OCI-LY7 (cell line): Measurements from ENCODE around the gene BTRC. TPM values are rescaled to one million over a fixed set of nuclear protein-coding genes. Genes with fewer than 3 reads are reported as not detected.

Source experiments
- Bru-seq: library from RNA; stranded (reverse); fragments of 400-500 nt; gene quantifications from one replicate; lab custom pipeline; 2021; lab: Mats Ljungman, UMichigan
- BruChase-seq, 2 experiments: library from RNA; stranded (reverse); fragments of 400-500 nt; gene quantifications; one replicate each; lab custom pipeline; 2021; lab: Mats Ljungman, UMichigan
- BruUV-seq: library from RNA; stranded (reverse); fragments of 400-500 nt; replicated peaks from 2 replicates; lab custom pipeline; 2021; lab: Mats Ljungman, UMichigan
- CTCF ChIA-PET: fragments of 300-600 bp; sonication (Branson Sonifier 250); formaldehyde crosslinking; loops from one replicate; lab custom pipeline; 2022; ENCODE audit warnings: antibody characterized with exemption; ENCODE audit not compliant: unreplicated experiment; lab: Charles Lee
- POLR2A ChIA-PET: fragments of 300-600 bp; sonication (Branson Sonifier 250); formaldehyde crosslinking; loops from one replicate; lab custom pipeline; 2022; ENCODE audit warnings: antibody characterized with exemption; lab: Charles Lee
- DNase-seq: peaks from one replicate; pipeline ENCODE4 v3.0.0-alpha.2; 2015; ENCODE audit warnings: low spot score
- H2AFZ ChIP-seq: fragments of 200-600 bp; sonication (generic), shearing (Covaris generic); 2 replicates; pipeline ENCODE4 v1.6.1; 2014; ENCODE audit warnings: mild to moderate bottlenecking, antibody characterized with exemption, low read length, moderate library complexity
- H3K27ac ChIP-seq: fragments of 200-600 bp; sonication (generic); 2 replicates; pipeline ENCODE4 v1.5.1; 2014; ENCODE audit warnings: mixed run types, low read depth, mild to moderate bottlenecking, moderate library complexity, low read length, inconsistent platforms; ENCODE audit not compliant: poor library complexity, severe bottlenecking
- H3K36me3 ChIP-seq: fragments of 200-600 bp; sonication (generic); 2 replicates; pipeline ENCODE4 v1.6.1; 2014; ENCODE audit warnings: mild to moderate bottlenecking, antibody characterized with exemption, low read length, moderate library complexity, mixed read lengths; ENCODE audit not compliant: insufficient read depth
- H3K4me1 ChIP-seq: fragments of 200-600 bp; sonication (generic); 2 replicates; pipeline ENCODE4 v1.5.1; 2014; ENCODE audit warnings: mild to moderate bottlenecking, low read length; ENCODE audit not compliant: insufficient read depth, poor library complexity, severe bottlenecking
- H3K4me2 ChIP-seq: fragments of 200-600 bp; sonication (generic); 2 replicates; pipeline ENCODE4 v1.6.1; 2014; ENCODE audit warnings: mild to moderate bottlenecking, low read length
- H3K4me3 ChIP-seq: fragments of 200-600 bp; sonication (generic); 2 replicates; pipeline ENCODE4 v1.5.1; 2014; ENCODE audit warnings: mild to moderate bottlenecking, low read depth, low read length; ENCODE audit not compliant: poor library complexity, severe bottlenecking
- H3K79me2 ChIP-seq: fragments of 200-600 bp; sonication (generic); 2 replicates; pipeline ENCODE4 v1.6.1; 2016; ENCODE audit warnings: low read depth, mild to moderate bottlenecking, low read length, moderate library complexity, mixed read lengths; ENCODE audit not compliant: insufficient read depth
- H3K9me2 ChIP-seq: fragments of 200-600 bp; sonication (generic); 2 replicates; pipeline ENCODE4 v1.6.1; 2016; ENCODE audit warnings: mild to moderate bottlenecking, low read length, mixed read lengths; ENCODE audit not compliant: insufficient read depth
- H3K9me3 ChIP-seq: fragments of 200-600 bp; sonication (generic); 2 replicates; pipeline ENCODE4 v1.6.1; 2014; ENCODE audit warnings: mild to moderate bottlenecking, mixed run types, low read length, mixed read lengths
- H4K20me1 ChIP-seq: fragments of 200-600 bp; sonication (generic); 2 replicates; pipeline ENCODE4 v1.6.1; 2014; ENCODE audit warnings: mild to moderate bottlenecking, antibody characterized with exemption, low read length, moderate library complexity, mixed read lengths; ENCODE audit not compliant: insufficient read depth
- CTCF ChIP-seq: fragments of 200-600 bp; sonication (generic); conservative IDR thresholded peaks from 2 replicates; pipeline ENCODE4 v1.5.1; 2014; ENCODE audit warnings: mild to moderate bottlenecking, antibody characterized with exemption, low read length, moderate library complexity, mixed read lengths
- EZH2phosphoT487 ChIP-seq: fragments of 200-600 bp; sonication (generic); IDR thresholded peaks from 2 replicates; pipeline ENCODE4 v1.6.1; 2018; ENCODE audit warnings: low read depth, borderline replicate concordance, mild to moderate bottlenecking, mixed run types, antibody characterized with exemption, low read length, moderate library complexity, mixed read lengths
- intact Hi-C: fragments of 100-400 bp; cut with micrococcal nuclease; formaldehyde crosslinking; loops from one replicate; pipeline ENCODE4 v1.10.0; 2022; ENCODE audit not compliant: unreplicated experiment
- long read RNA-seq: library from polyadenylated mRNA; stranded (forward); transcript quantifications from one replicate; pipeline ENCODE4 v2.0.0, GENCODE V29; 2022
- total RNA-seq, 2 experiments: library from RNA; depleted of rRNA in 1 of 2; stranded (reverse); fragments of >200 nt in 1 of 2; shearing (Covaris generic) in 1 of 2; gene quantifications; 2 replicates each; pipeline ENCODE4 v1.2.3, GENCODE V29; 2014 to 2022

Gene BTRC
- total RNA-seq (2014; rRNA removed; shearing (Covaris generic)) (6.1 and 7.3 TPM in 2 replicates), total RNA-seq (2022) (17.2 and 17.8 TPM in 2 replicates), Bru-seq, nascent RNA (percentile 68 among the genes with signal in this experiment), BruChase-seq, experiment 1, labeled RNA remaining after a 6-hour chase (percentile 68 among the genes with signal in this experiment), BruChase-seq, experiment 2, labeled RNA remaining after a 2-hour chase (percentile 66 among the genes with signal in this experiment)
- long read RNA-seq, full-length matches to known transcripts = 20 of 26 reads
- long read RNA-seq, partial matches to known transcripts = 0 of 26 reads
- long read RNA-seq, other reads (novel, unspliced or antisense) = 6 of 26 reads

GRCh38 chr10:101353692-101354327, at the start of gene BTRC:
Gene BTRC, plus strand, starts transcription at chr10:101354165. Its CDS starts 16 bp downstream, at chr10:101354181.
- peak within 1 kb of the TSS; percentile 18 for H3K27ac ChIP-seq
- POLR2A ChIA-PET = no interaction called here

GRCh38 chr10:101304316-101304715, 49.6 kb upstream of the BTRC start:
- BruUV-seq = no TSS peak
- no peak for DNase-seq
- POLR2A ChIA-PET = no interaction called here

More at GRCh38 chr10:101353692-101354327, at the start of gene BTRC:
- H2AFZ ChIP-seq = peak within 1 kb of the TSS; percentile 100
- peaks cover 12% of the 10 kb centered on the region for H3K79me2 ChIP-seq
- H3K36me3 ChIP-seq = no peaks in the 10 kb centered on the region
- intact Hi-C loops = no loop called here
- CTCF ChIA-PET = interaction anchor here (0.6 kb wide), 1 partner anchor 88 kb away, joined by 3 read pairs; no protein-coding TSS in a partner anchor
- peak within 1 kb of the TSS; percentile 86 for H3K4me3 ChIP-seq
- DNase-seq = peak; percentile 99
- peaks cover 14% of the 10 kb centered on the region for H3K4me1 ChIP-seq
- peak within 1 kb of the TSS; percentile 77 for H3K4me2 ChIP-seq
- no peaks in the 10 kb centered on the region for H4K20me1 ChIP-seq
- no peaks in the 10 kb centered on the region for H3K9me3 ChIP-seq
- TF ChIP-seq EZH2phosphoT487 (no peak), CTCF (no peak)
- no peaks in the 10 kb centered on the region for H3K9me2 ChIP-seq
- no TSS peak for BruUV-seq

More at GRCh38 chr10:101304316-101304715, 49.6 kb upstream of the BTRC start:
- Histone ChIP-seq H3K9me3 (no peaks in the 10 kb centered on the region), H4K20me1 (no peaks in the 10 kb centered on the region), H3K4me2 (no peak overlapping the region), H3K36me3 (no peaks in the 10 kb centered on the region), H3K27ac (no peak overlapping the region), H3K79me2 (no peaks in the 10 kb centered on the region), H3K4me1 (no peaks in the 10 kb centered on the region), H3K9me2 (no peaks in the 10 kb centered on the region), H2AFZ (no peak overlapping the region), H3K4me3 (no peak overlapping the region)
- CTCF ChIA-PET = no interaction called here
- TF ChIP-seq CTCF (no peak), EZH2phosphoT487 (no peak)
- intact Hi-C loops = loop anchor here (5.0 kb wide), 1 partner anchor 138 kb away; no protein-coding TSS in a partner anchor
